ENCODE results near the gene ADRB1.

Gene ADRB1

GRCh38 chr10:114095559-114096337 is 52.1 kb downstream of the ADRB1 start:
- DNase-seq (ENCODE audit: low read depth), result no peak
